ENCODE data around the gene PRKG1.

- TF ChIP-seq CTCF (conservative IDR thresholded peaks at IDR 0.05 in 1 of 2, IDR thresholded peaks at IDR 0.05 in 1 of 2; ENCODE audit: low read depth in 1 of 2, low read length in 2 of 2): no peak
- TF ChIP-seq EZH2 (IDR thresholded peaks at IDR 0.05; ENCODE audit: low read length, missing control alignments): no peak
Measured at GRCh38 chr10:51643734-51644133, 569.4 kb downstream of the PRKG1 start.
